ENCODE measurements around the gene CDK15.
A peak's percentile ranks its signal among the peaks of the same experiment; 100 is the strongest.
"Not testable (repeated sequence)": the region's sequence is repeated elsewhere in the genome, so short reads cannot be mapped to it uniquely, and the experiment has no call there.

Gene CDK15

DNA sequence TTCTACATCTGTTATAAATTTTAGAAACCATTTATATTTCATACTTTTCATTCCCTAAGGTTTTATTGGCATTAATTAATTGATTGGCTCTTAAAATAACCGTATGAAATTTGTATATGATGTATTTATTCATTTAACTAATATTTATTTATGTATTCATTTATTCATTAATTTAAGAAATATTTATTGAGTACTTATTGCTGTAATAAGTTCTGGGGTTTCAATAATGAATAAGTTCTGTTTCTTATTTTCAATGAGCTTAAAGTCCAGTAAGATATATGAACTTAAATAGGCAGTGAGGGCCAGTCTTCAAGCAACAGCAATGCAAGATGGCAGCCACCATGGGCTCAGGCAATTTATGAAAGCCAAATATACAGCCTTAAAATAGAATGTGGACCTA is 17.9 kb downstream of the CDK15 start:
- no peak for DNase-seq (ENCODE audit: low read depth, low spot score)

DNA sequence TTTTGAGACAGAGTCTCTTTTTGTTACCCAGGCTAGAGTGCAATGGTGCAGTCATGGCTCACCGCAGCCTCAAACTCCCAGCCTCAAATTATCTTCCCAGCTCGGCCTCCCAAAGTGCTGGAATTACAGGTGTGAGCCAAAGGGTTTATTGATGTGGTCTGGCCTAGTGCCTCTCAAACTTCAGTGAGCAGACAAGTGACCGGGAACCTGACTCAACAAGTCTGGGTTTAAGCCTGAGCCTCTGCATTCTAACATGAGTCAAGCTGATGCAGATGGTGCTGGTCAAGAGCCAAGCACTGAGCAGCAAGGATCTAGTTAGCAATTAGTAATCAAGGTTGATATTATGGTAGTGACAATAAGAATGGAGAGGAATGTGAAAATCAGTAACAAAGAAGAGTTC is 21.3 kb downstream of the CDK15 start:
- peak; percentile 75 for DNase-seq (ENCODE audit: low read depth, low spot score)
- H3K27ac ChIP-seq: no peak overlapping the region

More for the DNA sequence above, 17.9 kb downstream of the CDK15 start:
- no peak overlapping the region for H3K27ac ChIP-seq

DNA sequence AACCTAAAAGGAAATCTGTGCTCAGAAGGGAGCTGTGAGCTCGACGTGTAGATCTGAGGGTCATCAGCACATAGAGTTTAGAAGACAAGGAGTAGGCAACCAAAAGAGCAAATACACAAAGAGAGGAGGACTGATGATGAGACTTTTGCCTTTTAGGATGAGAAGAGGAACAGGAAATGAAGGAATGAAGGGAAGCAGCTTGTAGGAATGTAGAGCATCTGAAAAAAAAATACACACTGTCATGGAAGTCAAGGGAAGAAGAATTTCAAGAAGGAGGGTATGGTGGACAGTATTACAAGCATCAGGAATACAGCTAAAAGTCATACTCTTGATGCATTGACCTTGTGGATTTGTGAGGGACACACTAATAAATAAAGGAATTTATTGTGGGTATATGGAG is 21.9 kb downstream of the CDK15 start:
- DNase-seq (ENCODE audit: low read depth, low spot score): no peak

DNA sequence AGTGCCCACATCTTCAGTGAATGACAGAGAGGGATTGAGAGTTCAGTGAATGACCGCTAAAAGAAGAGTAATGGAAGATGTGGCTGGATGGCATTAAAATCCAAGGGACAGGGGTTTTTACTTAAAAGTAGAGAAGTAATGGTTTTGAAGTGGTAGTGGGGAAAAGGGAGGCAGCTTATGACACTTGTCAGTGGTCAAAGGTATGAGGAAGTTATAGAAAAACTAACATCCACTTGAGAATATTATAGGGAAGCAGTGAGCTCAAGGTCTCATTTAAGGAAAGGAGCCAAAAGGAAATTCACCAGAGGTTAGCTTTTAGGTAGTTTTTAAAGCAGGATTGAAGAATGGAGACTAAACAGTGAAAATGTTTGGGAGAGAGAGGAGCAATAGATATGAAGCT is 24.3 kb downstream of the CDK15 start:
- no peak for DNase-seq (ENCODE audit: low read depth, low spot score)
- H3K27ac ChIP-seq: no peak overlapping the region

More for the DNA sequence above, 21.9 kb downstream of the CDK15 start:
- no peak overlapping the region for H3K27ac ChIP-seq

DNA sequence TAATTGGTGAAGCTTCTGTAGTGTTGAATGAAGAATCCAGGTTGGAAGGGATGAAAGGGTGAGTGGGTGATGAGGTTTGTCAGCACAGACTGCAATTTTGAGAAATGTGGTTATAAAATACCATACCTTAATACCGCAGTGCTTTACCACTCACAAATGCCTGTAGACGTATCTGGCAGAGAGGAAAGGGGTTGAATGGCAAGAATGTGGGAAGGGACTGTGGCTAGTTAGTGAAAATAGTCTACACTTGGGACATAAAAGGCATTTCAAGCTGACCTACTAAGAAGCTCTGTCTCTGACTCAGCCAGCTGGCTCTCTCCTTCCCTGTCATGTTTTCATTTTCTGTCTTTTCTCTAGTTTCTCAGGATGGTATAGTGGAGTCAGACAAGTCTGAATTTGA is 25.1 kb downstream of the CDK15 start:
- H3K27ac ChIP-seq: no peak overlapping the region
- DNase-seq (ENCODE audit: low read depth, low spot score): no peak

DNA sequence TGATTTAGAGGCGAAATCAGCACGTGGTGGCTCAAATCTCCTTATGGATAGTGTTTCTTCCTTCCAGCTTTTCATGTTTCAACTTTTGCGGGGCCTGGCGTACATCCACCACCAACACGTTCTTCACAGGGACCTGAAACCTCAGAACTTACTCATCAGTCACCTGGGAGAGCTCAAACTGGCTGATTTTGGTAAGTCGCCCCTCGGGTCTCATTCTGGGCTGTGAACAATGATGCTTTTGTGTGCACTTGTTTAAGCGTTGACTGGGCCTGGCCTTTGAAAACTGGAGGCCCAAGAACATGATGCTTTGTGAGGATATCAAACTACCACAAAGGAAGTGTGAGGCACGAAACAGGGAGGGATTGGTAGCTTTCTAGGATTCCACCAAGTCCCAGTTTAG is 27.4 kb downstream of the CDK15 start:
- DNase-seq (ENCODE audit: low read depth, low spot score): no peak
- no peak overlapping the region for H3K27ac ChIP-seq

DNA sequence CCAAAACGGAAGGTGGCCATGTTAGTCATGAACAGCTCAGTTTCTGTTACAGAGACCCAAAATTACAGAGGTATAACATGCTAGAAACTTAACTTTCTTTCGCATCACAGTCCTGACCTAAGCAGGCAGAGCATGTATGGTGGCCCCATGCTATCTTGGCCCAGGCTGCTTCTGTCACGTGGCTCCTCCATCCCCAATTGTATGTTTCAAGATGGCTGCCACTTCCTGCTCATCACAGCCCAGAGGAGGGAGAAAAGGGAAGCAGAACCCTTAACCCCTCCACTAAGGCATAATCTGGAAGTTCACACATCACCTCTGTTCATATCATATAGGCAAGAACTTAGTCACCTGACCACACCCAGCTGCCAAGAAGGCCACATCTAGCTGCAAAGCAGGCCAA is 28.7 kb downstream of the CDK15 start:
- no peak overlapping the region for H3K27ac ChIP-seq
- DNase-seq (ENCODE audit: low read depth, low spot score): no peak

DNA sequence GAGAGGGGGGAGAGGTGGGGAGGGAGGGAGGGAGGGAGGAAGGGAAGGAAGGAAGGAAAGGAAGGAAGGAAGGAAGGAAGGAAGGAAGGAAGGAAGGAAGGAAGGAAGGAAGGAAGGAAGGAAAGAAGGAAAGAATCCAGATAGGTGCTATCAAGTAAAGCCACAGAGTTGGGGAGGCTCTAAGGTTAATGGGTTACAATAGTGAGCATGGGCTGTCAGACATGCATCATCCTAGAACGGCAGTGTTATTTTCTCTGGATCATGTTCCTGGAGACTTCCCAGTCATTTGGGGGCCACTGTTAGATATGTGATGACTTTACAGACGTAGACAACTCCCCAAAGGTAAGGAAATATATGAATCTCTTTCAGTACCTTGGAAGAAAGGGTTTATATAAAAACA is 31.1 kb downstream of the CDK15 start:
- no peak for DNase-seq (ENCODE audit: low read depth, low spot score)
- H3K27ac ChIP-seq: no peak overlapping the region

DNA sequence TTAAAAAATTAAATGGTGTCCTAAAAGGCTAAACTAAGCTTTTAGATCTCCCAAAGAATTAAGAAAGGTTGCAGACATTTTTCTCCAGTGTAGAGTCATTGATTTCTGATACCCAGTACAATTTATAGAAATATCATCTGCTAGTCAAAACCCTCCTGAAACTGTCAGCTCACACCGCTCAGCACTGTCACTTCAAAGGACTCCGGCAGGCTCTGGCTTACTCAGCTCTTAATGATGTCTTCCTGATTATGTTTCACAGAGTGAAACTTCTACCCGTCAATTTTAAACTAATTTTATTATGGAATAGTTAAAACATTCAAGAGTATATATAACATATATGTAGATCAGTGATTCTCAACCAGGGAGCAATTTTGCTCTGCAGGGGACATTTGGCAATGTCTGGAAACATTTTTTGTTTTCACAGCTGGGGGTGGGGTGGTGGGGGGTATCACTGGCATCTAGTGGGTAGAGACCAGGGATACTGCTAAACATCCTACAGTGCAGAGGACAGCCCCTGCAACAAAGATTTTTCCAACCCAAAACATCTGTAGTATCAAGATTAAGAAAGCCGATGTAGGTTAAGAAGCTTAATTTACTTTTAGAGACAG is 31.6 kb downstream of the CDK15 start:
- H3K27ac ChIP-seq: no peak overlapping the region
- no peak for DNase-seq (ENCODE audit: low read depth, low spot score)

DNA sequence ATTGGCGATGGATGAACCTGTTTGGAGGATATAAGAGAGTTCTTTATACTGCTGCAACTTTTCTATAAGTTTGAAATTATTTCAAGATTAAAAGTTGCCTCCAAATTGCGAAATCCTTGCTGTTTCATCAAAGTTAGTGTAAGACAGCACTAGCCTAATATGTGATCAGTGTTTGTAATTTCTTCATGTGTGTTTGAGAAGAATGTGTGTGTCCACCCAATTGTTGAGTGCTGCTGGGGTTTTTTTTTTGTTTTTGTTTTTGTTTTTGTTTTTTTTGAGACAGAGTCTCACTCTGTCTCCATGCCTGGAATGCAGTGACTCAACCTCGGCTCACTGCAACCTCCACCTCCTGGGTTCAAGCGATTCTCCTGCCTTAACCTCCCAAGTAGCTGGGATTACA is 33.4 kb downstream of the CDK15 start:
- DNase-seq (ENCODE audit: low read depth, low spot score): no peak
- H3K27ac ChIP-seq: no peak overlapping the region

DNA sequence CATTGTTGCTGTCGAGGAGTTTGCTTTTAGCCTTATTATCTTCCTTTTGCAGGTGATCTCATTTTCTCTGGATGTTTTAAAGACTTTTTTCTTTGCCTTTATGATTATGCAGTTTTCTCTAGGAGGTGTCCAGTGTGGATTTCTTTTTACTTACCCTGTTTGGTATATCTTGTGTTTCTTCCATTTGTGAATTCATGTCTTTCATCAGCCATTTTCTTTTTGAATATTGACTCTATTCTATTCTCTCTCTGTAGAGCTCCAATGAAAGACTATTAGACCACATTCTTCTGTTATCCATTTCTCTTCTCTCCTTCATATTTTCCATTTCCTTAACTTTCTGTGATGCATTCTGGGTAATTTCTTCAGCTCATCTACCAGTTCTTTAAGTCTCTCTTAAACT is 34.4 kb downstream of the CDK15 start:
- no peak for DNase-seq (ENCODE audit: low read depth, low spot score)
- no peak overlapping the region for H3K27ac ChIP-seq

DNA sequence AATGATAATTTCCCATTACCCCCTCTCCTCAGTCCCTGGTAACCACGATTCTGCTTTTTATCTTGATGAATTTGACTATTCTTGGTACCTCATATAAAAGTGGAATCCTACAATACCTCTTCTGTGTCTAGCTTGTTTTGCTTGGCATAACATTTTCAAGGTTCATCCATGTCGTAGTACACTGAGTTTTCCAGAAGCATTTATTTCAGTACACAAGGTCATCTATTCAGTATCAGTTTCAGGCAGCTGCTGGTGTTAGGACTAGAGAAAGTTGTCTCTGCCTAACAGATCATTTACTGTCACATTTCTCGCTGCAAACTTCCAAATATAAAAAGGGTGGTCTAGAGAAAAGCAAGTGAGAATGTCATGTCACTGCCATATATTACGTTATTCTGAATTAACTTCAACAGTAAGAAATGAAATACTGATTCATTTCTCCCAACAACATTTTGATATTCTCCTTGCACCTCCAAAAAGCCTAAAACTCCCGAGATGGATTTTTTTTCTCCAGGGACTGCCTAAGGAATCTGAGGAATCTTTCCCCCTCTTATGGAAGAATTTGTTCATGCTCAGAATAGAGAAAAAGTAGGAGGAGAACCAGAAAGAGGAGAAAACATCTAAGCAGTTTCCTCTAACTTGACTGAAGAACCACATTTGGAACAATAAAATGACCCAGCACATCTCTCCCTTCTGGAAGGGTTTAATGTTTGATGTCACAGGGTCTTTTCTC is 36.0 kb downstream of the CDK15 start:
- no peak overlapping the region for H3K27ac ChIP-seq
- DNase-seq (ENCODE audit: low read depth, low spot score): no peak

DNA sequence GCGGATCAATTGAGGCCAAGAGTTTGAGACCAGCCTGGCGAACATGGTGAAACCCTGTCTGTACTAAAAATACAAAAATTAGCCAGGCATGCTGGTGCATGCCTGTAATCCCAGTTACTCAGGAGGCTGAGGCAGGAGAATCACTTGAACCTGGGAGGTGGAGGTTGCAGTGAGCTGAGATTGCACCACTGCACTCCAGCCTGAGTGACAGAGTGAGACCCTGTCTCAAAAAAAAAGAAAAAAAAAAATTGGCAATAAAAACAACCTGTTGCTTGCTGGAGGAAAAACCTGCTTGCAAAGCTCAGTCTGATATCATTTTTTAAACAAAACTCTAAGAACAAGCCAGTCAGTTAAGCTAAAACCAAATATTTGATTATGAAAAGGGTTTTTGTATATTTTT is 38.6 kb downstream of the CDK15 start:
- not testable (repeated sequence) for H3K27ac ChIP-seq; DNase-seq (ENCODE audit: low read depth, low spot score)

DNA sequence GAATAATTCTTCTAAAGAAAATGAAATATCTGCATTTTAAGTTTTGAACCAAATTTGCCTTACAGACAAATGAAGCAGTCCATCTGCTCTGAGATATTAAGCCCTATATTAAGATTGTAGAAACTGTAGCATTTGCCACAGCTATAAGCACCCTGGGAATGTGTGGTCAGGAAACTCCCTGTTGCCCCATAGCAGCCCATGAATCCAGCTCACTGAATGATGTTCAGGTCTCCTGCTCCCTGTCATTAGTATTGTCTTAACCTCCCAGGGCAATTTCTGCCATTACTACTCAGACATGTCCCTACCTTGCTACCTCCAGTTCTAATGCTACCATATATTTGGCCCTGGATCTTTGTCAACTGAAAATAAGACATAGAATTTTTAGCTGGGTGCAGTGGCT is 41.1 kb downstream of the CDK15 start:
- DNase-seq (ENCODE audit: low read depth, low spot score): no peak
- no peak overlapping the region for H3K27ac ChIP-seq

DNA sequence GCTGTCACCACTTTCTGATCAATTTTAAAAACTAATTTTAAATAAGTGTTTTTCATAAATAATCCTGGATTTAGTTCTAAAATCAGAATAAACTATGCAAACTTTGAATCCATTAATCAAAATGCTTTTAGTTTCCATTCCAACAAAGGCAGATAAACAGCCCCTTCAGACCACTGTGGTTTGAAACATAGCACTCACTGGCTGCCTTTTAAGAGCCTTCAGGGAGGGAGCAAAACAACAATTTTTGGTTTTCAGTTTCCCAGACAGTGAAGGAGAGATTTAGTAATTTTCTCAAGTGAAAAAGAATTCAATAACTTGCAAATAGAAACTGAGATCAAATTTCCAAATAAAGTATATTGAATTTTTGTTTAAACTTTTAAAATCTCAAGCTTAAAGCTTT is 46.1 kb downstream of the CDK15 start:
- H3K27ac ChIP-seq: peak overlapping the region; percentile 94
- DNase-seq (ENCODE audit: low read depth, low spot score): no peak

DNA sequence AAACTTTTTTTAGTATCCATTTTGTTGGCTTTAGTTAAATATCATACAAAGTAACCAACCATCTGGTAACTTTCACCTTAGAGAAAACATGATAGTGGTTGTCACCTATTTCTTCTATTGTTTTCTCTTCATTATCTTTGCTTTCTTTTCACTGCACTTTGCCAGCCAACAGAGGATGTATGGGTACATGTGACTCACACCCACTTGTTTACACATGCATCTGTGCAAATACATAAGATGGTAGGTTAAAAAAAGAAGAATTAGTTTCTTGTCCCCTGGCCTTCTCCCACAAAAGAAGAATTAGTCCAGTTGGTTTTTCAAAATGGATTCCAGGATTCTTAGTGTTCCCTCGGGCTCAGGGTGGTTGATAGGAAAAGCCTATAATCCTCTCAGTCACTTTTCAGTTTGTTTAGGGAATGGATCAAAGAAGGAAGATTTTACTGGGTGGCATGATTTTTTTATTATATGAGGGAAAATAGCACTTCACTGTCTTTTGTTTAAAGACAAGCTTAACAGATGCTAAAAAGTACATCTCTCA is 46.6 kb downstream of the CDK15 start:
- peak overlapping the region; percentile 94 for H3K27ac ChIP-seq
- DNase-seq (ENCODE audit: low read depth, low spot score): peak; percentile 36

DNA sequence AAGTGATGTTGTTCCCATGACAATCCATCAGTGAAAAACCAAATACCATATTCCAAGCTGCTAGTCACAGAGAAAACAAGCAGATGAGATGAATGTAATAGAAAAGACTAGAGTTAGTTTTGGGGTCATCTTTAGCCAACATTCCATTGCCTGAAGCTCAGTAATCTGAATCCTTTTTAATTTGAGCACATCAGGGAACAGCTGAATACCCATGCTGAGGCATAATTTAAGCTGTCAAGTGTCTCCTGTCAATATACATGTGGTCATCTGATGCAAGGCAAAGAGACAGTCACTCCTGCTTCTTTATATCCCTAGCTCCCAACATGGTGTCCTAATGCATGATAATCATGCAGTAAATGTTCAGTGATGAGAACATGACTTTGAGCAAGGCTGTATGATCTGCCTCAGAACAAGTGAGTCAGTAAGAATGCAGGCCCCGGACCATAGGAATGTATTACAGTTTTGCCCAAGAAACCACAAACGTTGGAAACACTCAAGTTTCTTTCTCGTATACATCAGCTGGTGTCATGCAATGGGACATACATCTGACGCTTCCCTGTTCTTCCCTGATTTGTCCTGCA is 48.0 kb downstream of the CDK15 start:
- peak; percentile 87 for DNase-seq (ENCODE audit: low read depth, low spot score)
- peak overlapping the region; percentile 94 for H3K27ac ChIP-seq

DNA sequence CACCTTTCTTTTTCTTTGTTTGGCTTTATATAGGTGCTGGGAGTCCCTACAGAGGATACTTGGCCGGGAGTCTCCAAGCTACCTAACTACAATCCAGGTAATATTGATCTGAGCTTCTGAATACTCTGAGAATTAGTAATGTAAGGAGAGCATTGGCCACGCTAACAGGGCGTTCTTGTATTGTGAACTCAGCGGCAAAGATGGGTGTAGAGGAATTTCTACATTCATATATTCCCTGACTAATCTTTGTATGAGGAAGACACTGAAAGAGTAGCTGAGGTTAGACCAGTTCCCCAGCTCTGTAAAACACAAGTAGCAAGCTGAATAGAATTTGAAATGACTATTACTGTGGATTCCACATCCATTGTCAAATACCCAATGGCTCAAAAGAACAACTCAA is 48.5 kb downstream of the CDK15 start:
- H3K27ac ChIP-seq: peak overlapping the region; percentile 94
- peak; percentile 75 for DNase-seq (ENCODE audit: low read depth, low spot score)

DNA sequence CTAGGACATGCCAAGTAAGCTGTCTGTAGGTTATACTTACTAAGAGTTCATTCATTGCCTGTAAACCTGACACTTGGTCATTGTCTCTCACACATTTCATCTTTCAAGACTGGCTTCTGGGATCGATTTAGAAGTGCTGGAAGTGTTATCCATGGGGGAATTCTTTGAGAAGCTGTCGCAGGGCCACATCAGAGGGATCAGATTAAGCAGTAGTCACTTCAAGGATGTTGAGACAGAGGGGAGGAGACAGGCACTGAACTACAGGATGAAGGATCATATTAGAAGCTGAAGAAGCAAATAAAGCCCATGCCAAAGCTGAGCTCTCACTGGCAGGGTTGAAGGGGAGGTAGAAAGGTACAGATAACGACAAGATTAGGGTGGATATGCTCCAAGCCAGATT is 49.0 kb downstream of the CDK15 start:
- peak overlapping the region; percentile 94 for H3K27ac ChIP-seq

DNA sequence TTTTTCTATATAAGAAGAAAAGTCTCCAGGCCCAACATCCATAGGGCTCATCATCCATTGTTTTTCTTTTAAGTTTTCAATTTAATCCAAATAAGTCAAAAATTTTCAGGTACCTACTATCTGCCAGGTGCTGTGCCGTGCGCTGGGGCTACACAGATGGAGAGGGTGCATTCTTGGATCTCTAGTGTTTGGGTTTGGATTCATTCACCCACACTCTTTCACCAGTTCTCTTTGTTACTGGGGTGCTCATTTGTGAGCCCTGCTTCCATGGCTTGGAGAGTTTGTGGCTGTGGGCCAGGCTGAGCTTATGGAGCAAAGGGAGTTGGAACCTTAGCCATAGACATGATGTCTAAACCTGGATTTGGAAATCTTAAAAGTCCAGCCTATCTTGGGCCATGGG is 51.0 kb downstream of the CDK15 start:
- DNase-seq (ENCODE audit: low read depth, low spot score): no peak
- H3K27ac ChIP-seq: no peak overlapping the region

More for the DNA sequence above, 49.0 kb downstream of the CDK15 start:
- no peak for DNase-seq (ENCODE audit: low read depth, low spot score)
